Stimulated activated CD4-positive, alpha-beta T cell treated with anti-CD3 and anti-CD28 coated beads, Interleukin-2, amount 100 ng/mL, for 4 hours (primary cell): ENCODE results near the gene KCNE4.

Source experiments
- DNase-seq: peaks from one replicate; pipeline ENCODE4 v3.0.0-alpha.2; 2020; ENCODE audit warnings: low read depth

KCNE4 gene, protein sequence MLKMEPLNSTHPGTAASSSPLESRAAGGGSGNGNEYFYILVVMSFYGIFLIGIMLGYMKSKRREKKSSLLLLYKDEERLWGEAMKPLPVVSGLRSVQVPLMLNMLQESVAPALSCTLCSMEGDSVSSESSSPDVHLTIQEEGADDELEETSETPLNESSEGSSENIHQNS

DNA sequence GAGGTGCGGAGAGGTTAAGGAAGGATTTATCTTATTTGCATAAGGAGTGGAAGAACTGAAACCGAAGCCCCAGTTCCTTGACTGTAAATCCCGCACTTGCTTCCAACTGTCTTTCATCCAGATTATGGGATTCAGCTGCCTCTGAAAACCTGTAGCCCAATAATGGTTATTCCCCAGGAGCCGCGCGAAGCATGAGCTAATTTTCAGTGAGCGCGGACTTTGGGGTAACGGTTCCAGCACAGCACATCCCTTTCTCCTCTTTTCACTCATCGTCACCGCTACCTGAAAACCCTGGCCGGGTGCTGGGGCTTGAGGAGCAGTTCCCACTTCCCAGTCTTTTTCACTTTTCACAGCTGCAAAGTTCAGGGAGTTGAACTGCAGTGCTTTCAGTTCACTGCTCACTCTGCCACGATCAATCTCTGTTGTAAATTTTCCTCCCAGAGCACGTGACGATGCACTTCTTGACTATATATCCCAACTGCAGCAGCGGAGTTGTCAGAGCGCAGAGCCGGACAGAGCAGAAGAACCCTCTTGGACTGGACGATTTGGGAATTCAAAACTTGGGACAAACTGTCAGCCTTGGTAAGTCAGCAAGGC is at the start of gene KCNE4:
KCNE4 (plus strand) TSS at position 498 of the 597 bp plus-strand sequence. CDS start 641 bp downstream, outside the sequence.
- no peak for DNase-seq

DNA sequence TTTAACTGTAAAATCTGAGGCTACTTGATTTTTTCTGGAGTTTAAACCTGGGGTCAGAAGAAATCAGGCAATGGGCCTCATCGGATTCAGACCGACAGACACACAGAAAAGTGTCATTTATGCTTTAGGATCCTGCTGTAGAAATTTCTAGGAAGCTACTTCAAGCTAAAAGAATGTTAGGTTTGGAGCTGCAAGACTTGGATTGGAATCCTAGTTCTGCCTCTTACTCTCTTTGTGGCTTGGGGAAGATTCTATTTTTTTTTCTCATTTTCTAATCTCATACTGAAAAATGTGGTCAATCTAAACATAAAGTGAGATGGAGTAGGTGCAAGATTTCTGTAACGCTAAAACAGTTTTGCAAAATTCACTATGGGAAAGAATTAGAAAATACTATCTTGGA is 48.8 kb upstream of the KCNE4 start:
- DNase-seq, result no peak

DNA sequence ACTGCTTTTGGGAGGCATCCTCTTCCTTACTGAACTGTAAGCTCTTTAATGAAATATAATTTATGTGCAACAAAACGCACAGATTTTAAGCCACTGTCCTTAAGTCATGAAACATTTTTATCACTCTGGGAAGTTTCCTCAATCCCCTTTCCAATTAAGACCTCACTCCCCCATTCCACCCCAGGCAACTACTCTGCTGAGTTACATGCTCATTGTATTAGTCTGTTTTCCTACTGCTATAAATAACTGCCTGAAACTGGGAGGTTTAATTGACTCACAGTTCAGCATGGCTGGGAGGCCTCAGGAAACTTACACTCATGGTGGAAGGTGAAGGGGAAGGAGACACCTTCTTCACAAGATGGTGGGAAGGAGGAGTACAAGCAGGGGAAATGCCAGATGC is 46.5 kb upstream of the KCNE4 start:
- DNase-seq, result no peak

DNA sequence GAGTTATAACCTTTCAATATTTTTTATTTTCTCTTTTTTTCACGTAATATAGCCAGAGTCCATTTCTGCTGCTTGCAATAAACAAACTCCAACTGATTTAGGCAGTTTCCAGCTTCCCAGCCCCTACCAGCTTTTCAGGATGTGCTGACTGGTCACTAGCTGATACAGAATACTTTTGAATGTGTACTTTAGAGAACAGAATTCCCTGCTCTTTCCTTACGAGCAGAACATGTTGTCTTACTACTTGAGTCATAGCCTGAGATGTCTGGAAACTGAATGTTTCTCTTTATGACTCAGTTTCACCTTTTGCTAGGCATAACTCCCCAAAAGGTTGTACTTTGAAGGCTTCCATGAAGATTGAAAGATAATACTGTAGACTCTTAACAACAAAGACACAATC is 44.5 kb upstream of the KCNE4 start:
- no peak for DNase-seq

DNA sequence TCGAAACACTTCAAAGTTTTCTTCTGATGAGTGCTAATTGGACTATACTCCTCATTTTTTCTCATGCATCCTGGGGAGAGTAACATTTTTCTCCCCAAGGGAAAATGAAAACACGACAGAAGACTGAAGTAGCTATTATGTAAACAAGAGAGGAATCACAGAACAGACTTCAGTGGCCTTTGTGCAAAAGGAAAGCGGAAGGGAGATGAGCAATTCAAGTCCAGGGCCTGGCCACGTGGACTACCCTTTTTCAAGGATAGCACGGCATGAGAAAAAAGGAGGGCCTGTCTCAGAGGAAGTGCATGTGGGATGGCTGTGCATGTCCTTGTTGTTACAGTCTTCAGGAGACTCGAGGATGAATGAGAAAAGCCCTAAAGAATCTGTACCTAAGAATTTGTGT is 43.8 kb upstream of the KCNE4 start:
- DNase-seq, result no peak

DNA sequence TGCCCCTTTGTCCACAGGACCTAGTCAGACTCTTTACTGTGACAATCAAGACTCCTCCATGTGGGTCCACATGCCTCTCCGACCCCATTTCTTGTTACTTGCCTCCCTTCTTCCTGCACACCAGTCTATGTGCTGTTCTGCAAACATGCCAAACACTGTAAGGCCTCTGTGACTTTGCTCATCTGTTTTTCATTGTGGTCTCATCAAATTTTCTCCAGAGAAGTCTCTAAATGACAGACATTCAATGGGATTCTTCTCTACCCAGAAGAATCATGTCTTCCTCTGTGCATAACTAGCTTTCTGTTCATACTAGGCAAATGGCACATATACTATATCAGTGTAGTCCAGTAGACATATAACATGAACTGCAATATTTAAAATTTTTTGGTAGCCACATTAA is 43.0 kb upstream of the KCNE4 start:
- no peak for DNase-seq

DNA sequence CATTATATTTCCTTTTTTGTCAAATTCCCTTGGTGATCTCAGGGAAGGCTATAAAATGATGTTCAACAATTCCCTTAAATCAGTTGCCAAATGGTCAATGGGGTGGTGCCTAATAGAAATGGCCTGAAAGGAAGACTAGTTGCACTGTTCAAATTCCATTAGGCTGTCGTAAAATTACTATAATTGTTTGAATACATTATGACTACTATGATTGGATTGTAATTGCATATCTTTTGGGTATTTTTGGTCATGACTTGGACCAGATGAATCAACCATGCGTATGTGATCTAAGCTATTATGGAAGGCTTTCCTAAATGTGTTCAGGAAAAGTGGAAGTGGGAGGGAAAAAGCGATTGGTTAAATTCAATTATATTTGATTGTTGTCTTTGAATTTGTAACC is 41.3 kb upstream of the KCNE4 start:
- no peak for DNase-seq

DNA sequence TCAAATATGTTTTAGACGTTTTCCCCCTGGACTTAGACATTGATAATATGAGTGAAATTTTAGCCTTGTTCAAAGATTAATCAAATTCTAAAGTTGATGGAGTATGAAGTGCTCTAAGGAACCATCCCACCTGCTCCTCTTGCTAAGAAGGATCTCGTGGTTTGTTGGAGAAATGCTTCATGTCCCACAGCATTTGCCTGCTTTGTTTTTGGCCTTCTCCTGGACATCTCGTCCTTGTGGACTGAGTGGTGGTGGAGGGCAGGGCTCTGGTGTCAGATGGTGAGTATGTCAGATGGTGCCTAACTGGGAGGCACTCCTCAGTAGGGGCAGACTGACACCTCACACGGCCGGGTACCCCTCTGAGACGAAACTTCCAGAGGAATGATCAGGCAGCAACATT is 39.7 kb upstream of the KCNE4 start:
- DNase-seq, result no peak

DNA sequence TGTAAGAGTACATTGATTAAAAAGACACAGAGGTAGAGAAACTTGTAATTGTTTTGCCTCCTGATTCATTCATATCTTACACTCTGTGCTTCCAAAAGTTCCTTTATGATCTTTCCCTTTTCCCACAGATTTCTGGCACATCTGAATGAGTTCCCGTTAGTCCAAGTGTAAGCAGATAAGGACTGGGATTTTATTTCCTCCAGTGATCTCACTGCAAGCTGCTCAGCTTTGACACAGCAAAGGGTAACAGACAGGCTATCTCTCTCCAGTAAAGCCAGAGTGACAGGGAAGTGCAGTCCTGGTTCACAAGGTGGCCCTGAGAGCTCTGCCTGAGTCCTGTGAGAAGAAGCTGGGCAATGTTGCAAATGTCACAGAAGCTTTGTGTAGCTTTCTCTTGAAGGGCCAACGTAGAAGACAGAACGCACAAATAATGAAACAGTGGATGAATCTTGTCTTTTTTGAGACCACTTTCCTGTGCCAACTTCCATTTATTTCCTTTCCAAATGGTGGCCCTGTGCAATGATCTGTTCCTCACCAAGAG is 32.5 kb upstream of the KCNE4 start:
- no peak for DNase-seq

DNA sequence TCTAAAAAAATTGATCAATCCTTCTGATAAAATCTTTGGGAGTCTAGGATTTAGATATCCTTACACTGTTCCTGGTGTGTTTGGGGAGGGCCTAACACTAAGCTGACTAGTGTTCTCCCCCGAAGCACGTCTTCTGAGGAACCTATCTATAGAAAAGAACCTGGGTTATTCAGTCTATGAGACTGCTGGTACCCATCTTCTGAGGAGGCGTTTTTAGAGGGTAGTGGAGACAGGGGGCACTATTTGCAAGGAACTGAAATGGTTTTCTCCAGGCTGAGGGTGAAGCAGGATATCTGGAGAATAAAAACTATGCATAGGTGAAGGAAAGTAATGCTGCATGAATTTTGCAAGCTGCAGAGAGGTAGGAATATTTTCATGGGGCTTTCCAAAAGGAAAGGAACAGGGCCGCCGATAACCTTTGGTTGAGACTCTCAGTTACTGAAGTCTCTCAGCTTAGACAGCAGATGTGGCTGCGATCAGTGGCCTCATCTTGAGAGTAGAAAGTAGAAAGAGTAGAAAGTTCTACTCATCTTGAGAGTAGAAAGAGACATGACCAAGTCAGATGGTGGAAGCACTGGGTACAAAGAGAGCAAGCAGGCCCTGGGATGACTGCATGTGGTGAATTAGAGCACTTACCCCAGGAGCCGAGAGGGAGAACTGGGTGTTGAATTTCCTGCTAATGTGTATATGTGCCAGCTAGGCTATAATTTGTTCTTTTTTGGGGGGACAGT is 31.8 kb upstream of the KCNE4 start:
- no peak for DNase-seq

DNA sequence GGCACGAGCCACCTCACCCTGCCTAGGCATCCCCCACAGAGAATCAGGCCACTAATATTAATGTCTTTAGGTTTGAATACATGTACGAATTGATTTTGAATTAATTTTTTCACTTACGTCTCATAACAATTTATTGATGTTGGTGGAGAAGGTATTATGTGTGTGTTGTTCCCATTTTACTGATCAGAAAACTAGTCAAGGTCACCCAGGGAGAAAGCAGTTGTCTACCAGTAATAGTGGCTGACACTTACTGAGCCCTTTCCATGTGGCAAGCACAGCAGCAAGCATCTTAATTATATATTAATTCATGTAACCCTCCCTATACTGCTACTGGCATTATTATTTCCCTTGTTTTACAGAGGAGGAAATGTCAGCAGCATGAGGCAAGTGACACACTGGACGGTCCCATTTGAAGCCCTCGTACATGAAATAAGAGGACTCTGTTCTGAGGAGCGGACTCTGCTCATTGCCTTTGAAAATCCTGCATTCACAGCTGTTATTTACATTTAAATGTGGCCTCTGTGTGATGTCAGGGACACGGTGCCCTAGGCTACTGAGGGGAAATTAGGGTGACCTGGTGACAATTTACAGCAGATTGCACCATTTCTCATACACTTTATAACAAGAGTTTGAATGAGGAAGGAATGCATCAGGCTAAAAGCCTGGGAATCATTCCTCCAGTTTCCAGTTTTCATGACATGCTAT is 30.9 kb upstream of the KCNE4 start:
- DNase-seq, result no peak

DNA sequence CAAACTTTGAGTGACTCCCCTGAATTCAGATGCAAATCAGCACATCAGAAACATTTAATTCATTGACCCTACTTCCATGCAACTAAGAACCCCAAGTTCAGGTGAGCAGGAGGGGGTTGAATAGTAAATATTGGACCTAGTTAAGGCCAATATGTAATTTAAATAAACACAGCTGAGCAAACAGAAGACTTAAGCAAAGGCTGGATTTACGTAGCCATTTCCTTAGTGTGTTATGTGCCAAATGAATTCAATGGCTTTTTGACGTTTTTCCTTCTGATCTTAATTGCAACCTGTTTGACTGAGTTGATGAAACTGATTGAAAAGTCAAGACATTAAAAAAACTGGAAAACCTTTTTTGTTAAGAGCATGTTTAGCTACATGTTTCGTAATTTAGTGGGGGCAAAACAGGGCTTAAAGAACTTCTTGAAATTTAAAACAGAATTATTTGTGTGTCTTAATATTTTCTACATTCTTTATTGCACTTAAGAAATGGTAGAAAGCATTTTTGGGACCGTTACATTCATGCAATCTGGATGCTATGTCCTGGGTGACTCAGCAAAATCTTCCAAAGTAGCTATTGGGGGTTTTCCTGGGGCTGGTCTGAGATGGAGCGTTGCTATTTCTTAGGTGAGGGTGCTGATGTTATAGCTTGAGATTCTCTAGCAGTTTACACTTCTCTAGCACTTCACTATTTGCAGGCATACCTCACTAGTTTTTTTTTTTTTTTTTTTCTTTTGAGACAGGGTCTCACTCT is 25.5 kb upstream of the KCNE4 start:
- DNase-seq, result no peak

DNA sequence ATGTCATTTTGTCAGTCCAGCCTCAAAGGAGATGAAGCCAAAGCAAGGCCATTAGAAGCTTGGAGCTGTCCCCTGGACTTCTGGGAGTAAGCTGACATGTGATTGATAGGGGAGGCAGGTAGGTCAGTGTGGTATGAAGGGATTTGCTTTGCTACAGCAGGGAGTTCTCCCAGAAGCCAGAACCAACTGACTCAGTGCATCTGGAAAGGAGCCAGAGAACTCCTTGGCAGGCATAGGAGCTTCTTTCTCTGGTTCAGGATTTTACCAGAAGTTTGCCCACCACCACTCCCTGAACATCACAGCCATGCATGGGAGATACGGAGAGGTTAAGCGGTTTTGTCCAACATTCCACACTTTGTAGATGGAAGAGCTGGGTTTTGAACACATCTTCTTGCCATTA is 24.5 kb upstream of the KCNE4 start:
- DNase-seq, result no peak

DNA sequence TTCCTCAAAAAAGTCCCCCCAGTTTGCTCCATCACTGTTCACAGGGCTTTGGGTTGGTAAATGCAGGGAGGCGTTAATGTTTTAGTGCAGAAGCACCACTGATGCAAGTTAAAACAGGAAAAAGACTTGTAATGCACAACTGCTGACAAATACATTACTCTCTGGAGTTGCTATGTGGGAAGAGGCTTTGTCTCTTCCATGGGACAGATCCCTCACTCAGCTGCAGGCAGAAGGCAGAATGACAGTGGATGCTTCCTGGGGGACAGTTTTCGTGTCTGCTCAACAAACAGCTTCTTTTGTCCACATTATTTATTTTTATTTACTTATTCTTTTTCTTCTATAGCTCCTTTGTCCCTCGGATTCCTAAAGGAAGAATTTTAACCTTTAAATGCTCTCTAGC is 22.7 kb upstream of the KCNE4 start:
- no peak for DNase-seq

DNA sequence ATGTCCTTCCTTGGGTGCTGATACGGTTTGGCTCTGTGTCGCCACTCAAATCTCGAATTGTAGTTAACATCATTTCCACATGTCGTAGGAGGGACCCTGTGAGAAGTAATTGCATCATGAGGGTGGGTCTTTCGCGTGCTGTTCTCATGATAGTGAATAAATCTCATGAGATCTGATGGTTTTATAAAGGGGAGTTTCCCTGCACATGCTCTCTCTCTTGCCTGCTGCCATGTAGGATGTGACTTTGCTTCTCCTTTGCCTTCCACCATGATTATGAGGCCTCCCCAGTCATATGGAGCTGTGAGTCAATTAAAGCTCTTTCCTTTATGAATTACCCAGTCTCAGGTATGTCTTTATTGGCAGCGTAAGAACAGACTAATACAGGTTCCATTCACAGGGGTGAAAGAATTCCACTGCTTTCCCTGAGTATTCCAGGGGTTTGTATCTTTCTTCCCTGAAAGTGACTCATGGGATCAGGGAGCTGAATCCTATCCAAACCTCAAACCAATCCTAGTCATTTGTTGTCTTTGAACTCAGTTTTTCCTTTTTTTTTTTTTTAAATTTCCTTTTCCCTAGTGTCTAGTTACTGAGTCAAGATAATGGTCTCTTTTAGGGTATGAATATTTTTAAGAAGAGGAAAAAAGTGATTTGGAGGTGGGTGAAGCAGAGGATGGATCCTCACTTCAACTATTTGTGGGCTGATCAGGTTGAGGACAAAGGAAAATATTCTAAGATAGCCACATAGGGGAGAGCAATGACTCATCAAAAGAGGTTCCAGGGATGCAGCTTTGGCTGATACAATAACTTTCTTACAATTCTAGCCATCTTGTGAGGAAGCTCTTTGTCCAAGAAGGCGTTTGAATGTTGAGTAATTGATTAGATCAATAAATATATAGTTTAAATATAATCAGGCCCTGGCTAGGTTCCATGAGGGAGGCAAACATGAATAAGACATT is 19.5 kb upstream of the KCNE4 start:
- DNase-seq, result no peak

DNA sequence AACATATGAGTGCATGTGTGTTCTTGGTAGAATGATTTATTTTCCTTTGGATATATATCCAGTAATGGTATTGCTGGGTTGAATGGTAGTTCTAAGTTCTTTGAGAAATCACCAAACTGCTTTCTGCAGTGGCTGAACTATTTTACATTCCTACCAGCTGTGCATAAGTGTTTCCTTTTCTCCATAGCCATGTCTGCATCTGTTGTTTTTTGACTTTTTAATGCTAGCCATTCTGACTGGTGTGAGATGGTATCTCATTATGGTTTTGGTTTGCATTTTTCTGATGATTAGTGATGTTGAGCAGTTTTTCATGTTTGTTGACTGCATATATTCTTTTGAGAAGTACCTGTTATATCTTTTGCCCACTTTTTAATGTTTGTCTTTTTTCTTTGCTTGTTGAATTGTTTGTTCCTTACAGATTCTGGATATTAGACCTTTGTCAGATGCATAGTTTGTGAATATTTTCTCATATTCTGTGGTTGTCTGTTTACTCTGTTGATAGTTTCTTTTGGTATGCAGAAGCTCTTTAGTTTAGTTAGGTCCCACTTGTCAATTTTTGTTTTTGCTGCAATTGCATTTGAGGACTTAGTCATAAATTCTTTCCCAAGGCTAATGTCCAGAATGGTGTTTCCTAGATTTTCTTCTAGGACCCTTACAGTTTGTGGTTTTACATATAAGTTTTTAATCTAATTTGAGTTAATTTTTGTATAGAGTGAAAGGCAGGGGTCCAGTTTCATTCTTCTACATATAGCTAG is 17.6 kb upstream of the KCNE4 start:
- no peak for DNase-seq

DNA sequence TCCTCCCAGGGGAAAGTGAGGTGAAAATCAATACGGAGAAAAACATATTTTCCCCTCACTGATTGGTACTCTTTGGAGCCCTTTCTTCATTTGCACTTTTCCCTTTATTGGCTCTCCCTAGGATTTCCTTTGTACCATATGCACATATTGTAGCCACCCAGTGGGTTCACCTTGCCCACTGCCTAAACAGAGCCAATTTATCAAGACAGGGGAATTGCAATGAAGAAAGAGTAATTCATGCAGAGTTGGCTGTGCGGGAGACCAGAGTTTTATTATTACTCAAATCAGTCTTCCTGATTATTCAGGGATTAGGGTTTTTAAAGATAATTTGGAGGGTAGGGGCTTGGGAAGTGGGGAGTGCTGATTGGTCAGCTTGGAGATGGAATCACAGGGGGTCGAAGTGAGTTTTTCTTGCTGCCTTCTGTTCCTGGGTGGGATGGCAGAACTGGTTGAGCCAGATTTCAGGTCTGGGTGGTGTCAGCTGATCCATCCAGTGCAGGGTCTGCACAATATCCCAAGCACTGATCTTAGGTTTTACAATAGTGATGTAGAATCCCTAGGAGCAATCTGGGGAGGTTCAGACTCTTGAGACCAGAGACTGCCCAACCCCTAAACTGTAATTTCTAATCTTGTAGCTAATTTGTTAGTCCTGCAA is 15.1 kb upstream of the KCNE4 start:
- no peak for DNase-seq

DNA sequence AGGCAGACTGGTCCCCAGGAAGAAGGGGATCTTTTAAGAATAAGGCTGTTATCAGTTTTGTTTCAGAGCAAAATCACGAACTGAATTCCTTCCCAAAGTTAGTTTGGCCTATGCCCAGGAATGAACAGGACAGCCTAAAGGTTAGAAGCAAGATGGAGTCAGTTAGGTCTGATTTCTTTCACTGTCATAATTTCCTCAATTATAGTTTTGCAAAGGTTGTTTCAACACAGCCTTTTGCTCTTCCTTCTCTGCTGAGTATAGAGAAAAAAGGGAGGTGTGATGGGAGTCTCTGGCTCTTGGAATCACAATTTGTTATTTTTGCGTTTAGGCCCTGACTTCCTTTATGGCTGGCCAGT is 14.6 kb upstream of the KCNE4 start:
- DNase-seq, result no peak

DNA sequence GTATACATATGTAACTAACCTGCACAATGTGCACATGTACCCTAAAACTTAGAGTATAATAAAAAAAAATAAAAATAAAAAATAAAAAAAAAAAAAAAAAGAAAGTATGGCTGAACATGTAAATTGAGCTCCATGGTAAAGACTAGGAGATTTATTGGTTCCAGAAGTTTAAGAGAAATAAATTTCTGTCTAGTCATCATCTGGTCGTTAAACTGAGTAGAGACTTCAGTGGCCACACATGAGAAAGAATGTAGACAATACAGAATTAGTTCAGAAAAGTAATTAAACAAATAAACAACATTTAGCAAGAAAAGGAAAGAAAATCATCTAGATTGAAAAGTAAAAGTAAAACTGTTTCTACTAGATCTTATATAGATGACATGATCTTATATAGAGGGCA is 12.4 kb upstream of the KCNE4 start:
- no peak for DNase-seq

DNA sequence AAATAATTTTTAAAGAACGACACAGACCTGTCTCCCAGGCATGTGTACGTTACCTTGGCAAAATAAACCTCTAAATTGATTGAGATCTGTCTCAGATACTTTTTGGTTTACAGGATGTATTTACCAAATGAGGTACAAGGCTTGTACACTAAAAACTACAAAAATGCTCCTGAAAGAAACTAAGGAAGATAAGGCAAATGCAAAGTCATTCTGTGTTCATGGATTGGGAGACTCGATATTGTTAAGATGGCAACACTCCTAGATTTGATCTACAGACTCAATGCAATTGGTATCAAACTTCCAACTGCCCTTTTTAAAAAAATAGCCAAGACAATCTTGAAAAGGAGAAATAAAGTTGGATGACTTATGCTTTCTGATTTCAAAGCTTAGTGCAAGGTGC is 11.5 kb upstream of the KCNE4 start:
- DNase-seq, result no peak
